ENCODE data around the gene PLA2G15.

PLA2G15 gene

GRCh38 chr16:68216240-68216639 is 28.9 kb upstream of the PLA2G15 start:
- no peak for DNase-seq
- Histone ChIP-seq H2AK5ac (ENCODE audit: low read length, severe bottlenecking) (no peak overlapping the region), H3K4me2 (ENCODE audit: low read length, poor library complexity, severe bottlenecking) (no peak overlapping the region), H3K9ac (ENCODE audit: low read length) (no peak overlapping the region), H3K27ac (ENCODE audit: low read length, poor library complexity, severe bottlenecking) (no peak overlapping the region), H3K27me3 (ENCODE audit: control insufficient read depth in 1 of 2, insufficient read depth in 1 of 2, low read length in 2 of 2) (no peaks in the 10 kb centered on the region), H2BK12ac (ENCODE audit: low read length in 2 of 2) (no peak overlapping the region), H3K4ac (ENCODE audit: low read depth in 1 of 2, low read length in 2 of 2) (no peak overlapping the region), H3K14ac (ENCODE audit: low read length in 2 of 2) (no peak overlapping the region), H3K23ac (ENCODE audit: low read length in 2 of 2) (no peak overlapping the region), H2AFZ (ENCODE audit: low read depth, low read length) (no peak overlapping the region), H3K18ac (ENCODE audit: low read depth in 1 of 2, low read length in 2 of 2) (no peak overlapping the region), H2BK5ac (ENCODE audit: low read depth, low read length, poor library complexity, severe bottlenecking) (no peak overlapping the region), H3K79me1 (replicated peaks; ENCODE audit: low read length, poor library complexity, severe bottlenecking) (peaks cover 13% of the 10 kb centered on the region), H4K8ac (ENCODE audit: low read length) (no peak overlapping the region), H2BK15ac (ENCODE audit: low read depth, poor library complexity, severe bottlenecking) (no peak overlapping the region), H3K36me3 (ENCODE audit: control insufficient read depth in 1 of 2, insufficient read depth in 2 of 2, low read depth in 1 of 2, low read length in 2 of 2) (peaks cover 0 to 4% of the 10 kb centered on the region in 2 experiments), H3K4me1 (ENCODE audit: control insufficient read depth, insufficient read depth, low read depth, low read length) (no peaks in the 10 kb centered on the region), H3K4me3 (ENCODE audit: insufficient read depth in 1 of 2, low read depth in 1 of 2, low read length in 2 of 2) (no peak overlapping the region), H3K9me3 (ENCODE audit: control insufficient read depth, low read length) (no peaks in the 10 kb centered on the region), H4K91ac (ENCODE audit: low read length) (no peak overlapping the region), H2BK120ac (ENCODE audit: low read depth, low read length) (no peak overlapping the region)
- 100% methylated on average over 3 of the region's 3 CpGs for WGBS

GRCh38 chr16:68217506-68217905 is 27.7 kb upstream of the PLA2G15 start:
- Histone ChIP-seq H2AFZ (ENCODE audit: low read depth, low read length) (no peak overlapping the region), H3K18ac (ENCODE audit: low read depth in 1 of 2, low read length in 2 of 2) (no peak overlapping the region), H2BK5ac (ENCODE audit: low read depth, low read length, poor library complexity, severe bottlenecking) (no peak overlapping the region), H3K4me1 (ENCODE audit: control insufficient read depth, insufficient read depth, low read depth, low read length) (no peaks in the 10 kb centered on the region), H3K14ac (ENCODE audit: low read length in 2 of 2) (no peak overlapping the region), H2BK12ac (ENCODE audit: low read length in 2 of 2) (no peak overlapping the region), H3K23ac (ENCODE audit: low read length in 2 of 2) (no peak overlapping the region), H2BK15ac (ENCODE audit: low read depth, poor library complexity, severe bottlenecking) (no peak overlapping the region), H3K27ac (ENCODE audit: low read length, poor library complexity, severe bottlenecking) (no peak overlapping the region), H3K36me3 (ENCODE audit: control insufficient read depth in 1 of 2, insufficient read depth in 2 of 2, low read depth in 1 of 2, low read length in 2 of 2) (peaks cover 0 to 9% of the 10 kb centered on the region in 2 experiments), H2AK5ac (ENCODE audit: low read length, severe bottlenecking) (no peak overlapping the region), H2BK120ac (ENCODE audit: low read depth, low read length) (no peak overlapping the region), H3K9me3 (ENCODE audit: control insufficient read depth, low read length) (no peaks in the 10 kb centered on the region), H4K91ac (ENCODE audit: low read length) (no peak overlapping the region), H3K9ac (ENCODE audit: low read length) (no peak overlapping the region), H3K4me3 (ENCODE audit: insufficient read depth in 1 of 2, low read depth in 1 of 2, low read length in 2 of 2) (no peak overlapping the region), H3K4me2 (ENCODE audit: low read length, poor library complexity, severe bottlenecking) (no peak overlapping the region), H4K8ac (ENCODE audit: low read length) (no peak overlapping the region), H3K79me1 (replicated peaks; ENCODE audit: low read length, poor library complexity, severe bottlenecking) (peaks cover 12% of the 10 kb centered on the region), H3K4ac (ENCODE audit: low read depth in 1 of 2, low read length in 2 of 2) (no peak overlapping the region), H3K27me3 (ENCODE audit: control insufficient read depth in 1 of 2, insufficient read depth in 1 of 2, low read length in 2 of 2) (no peaks in the 10 kb centered on the region)
- WGBS: 98% methylated on average over 4 of the region's 4 CpGs
- DNase-seq: no peak

- H3K4me1 ChIP-seq (ENCODE audit: control insufficient read depth, insufficient read depth, low read depth, low read length): no peaks in the 10 kb centered on the region
- no peak overlapping the region for H2BK12ac ChIP-seq (ENCODE audit: low read length in 2 of 2)
- no peak overlapping the region for H3K27ac ChIP-seq (ENCODE audit: low read length, poor library complexity, severe bottlenecking)
- H3K79me1 ChIP-seq (replicated peaks; ENCODE audit: low read length, poor library complexity, severe bottlenecking): peaks cover 8% of the 10 kb centered on the region
- no peak overlapping the region for H3K18ac ChIP-seq (ENCODE audit: low read depth in 1 of 2, low read length in 2 of 2)
- peak overlapping the region in 1 of 2 experiments; percentile 46 for H3K4ac ChIP-seq (ENCODE audit: low read depth in 1 of 2, low read length in 2 of 2)
- no peak overlapping the region for H2AFZ ChIP-seq (ENCODE audit: low read depth, low read length)
- H3K27me3 ChIP-seq (ENCODE audit: control insufficient read depth in 1 of 2, insufficient read depth in 1 of 2, low read length in 2 of 2): no peaks in the 10 kb centered on the region
- H2BK5ac ChIP-seq (ENCODE audit: low read depth, low read length, poor library complexity, severe bottlenecking): no peak overlapping the region
- H2BK120ac ChIP-seq (ENCODE audit: low read depth, low read length): no peak overlapping the region
- no peak overlapping the region for H3K4me2 ChIP-seq (ENCODE audit: low read length, poor library complexity, severe bottlenecking)
- no peak overlapping the region for H2AK5ac ChIP-seq (ENCODE audit: low read length, severe bottlenecking)
- peaks cover 0 to 10% of the 10 kb centered on the region in 2 experiments for H3K36me3 ChIP-seq (ENCODE audit: control insufficient read depth in 1 of 2, insufficient read depth in 2 of 2, low read depth in 1 of 2, low read length in 2 of 2)
- H3K9me3 ChIP-seq (ENCODE audit: control insufficient read depth, low read length): no peaks in the 10 kb centered on the region
- no peak overlapping the region for H2BK15ac ChIP-seq (ENCODE audit: low read depth, poor library complexity, severe bottlenecking)
- DNase-seq: no peak
- H4K91ac ChIP-seq (ENCODE audit: low read length): no peak overlapping the region
- 92% methylated on average over 6 of the region's 6 CpGs for WGBS
- H3K4me3 ChIP-seq (ENCODE audit: insufficient read depth in 1 of 2, low read depth in 1 of 2, low read length in 2 of 2): no peak overlapping the region
- no peak overlapping the region for H4K8ac ChIP-seq (ENCODE audit: low read length)
- H3K23ac ChIP-seq (ENCODE audit: low read length in 2 of 2): no peak overlapping the region
- no peak overlapping the region for H3K14ac ChIP-seq (ENCODE audit: low read length in 2 of 2)
- H3K9ac ChIP-seq (ENCODE audit: low read length): no peak overlapping the region
Measured at GRCh38 chr16:68219725-68220351, 25.3 kb upstream of the PLA2G15 start.

GRCh38 chr16:68223072-68223471 is 22.1 kb upstream of the PLA2G15 start:
- Histone ChIP-seq H3K9ac (ENCODE audit: low read length) (no peak overlapping the region), H2BK12ac (ENCODE audit: low read length in 2 of 2) (no peak overlapping the region), H4K91ac (ENCODE audit: low read length) (no peak overlapping the region), H2BK120ac (ENCODE audit: low read depth, low read length) (no peak overlapping the region), H3K4me1 (ENCODE audit: control insufficient read depth, insufficient read depth, low read depth, low read length) (peaks cover 3% of the 10 kb centered on the region), H2AK5ac (ENCODE audit: low read length, severe bottlenecking) (no peak overlapping the region), H2BK5ac (ENCODE audit: low read depth, low read length, poor library complexity, severe bottlenecking) (no peak overlapping the region), H3K14ac (ENCODE audit: low read length in 2 of 2) (no peak overlapping the region), H3K36me3 (ENCODE audit: control insufficient read depth in 1 of 2, insufficient read depth in 2 of 2, low read depth in 1 of 2, low read length in 2 of 2) (peaks cover 2 to 12% of the 10 kb centered on the region in 2 experiments), H3K9me3 (ENCODE audit: control insufficient read depth, low read length) (no peaks in the 10 kb centered on the region), H3K79me1 (replicated peaks; ENCODE audit: low read length, poor library complexity, severe bottlenecking) (peaks cover 8% of the 10 kb centered on the region), H3K18ac (ENCODE audit: low read depth in 1 of 2, low read length in 2 of 2) (no peak overlapping the region), H2BK15ac (ENCODE audit: low read depth, poor library complexity, severe bottlenecking) (no peak overlapping the region), H3K23ac (ENCODE audit: low read length in 2 of 2) (no peak overlapping the region), H4K8ac (ENCODE audit: low read length) (no peak overlapping the region), H3K4me2 (ENCODE audit: low read length, poor library complexity, severe bottlenecking) (no peak overlapping the region), H3K27ac (ENCODE audit: low read length, poor library complexity, severe bottlenecking) (no peak overlapping the region), H3K4ac (ENCODE audit: low read depth in 1 of 2, low read length in 2 of 2) (no peak overlapping the region), H2AFZ (ENCODE audit: low read depth, low read length) (no peak overlapping the region), H3K4me3 (ENCODE audit: insufficient read depth in 1 of 2, low read depth in 1 of 2, low read length in 2 of 2) (no peak overlapping the region), H3K27me3 (ENCODE audit: control insufficient read depth in 1 of 2, insufficient read depth in 1 of 2, low read length in 2 of 2) (no peaks in the 10 kb centered on the region)
- DNase-seq: no peak
- WGBS: no CpG with 5 or more reads among the region's 1 CpG

Measured in mesenchymal stem cell (in vitro differentiated cells and primary cell).